ENCODE data around the gene NFU1. TPM values are rescaled to one million over a fixed set of nuclear protein-coding genes. Genes with fewer than 3 reads are reported as not detected.

Gene NFU1
- polyA plus RNA-seq, 1 experiment: 62.9 TPM

- CTCF ChIA-PET: interaction anchor here (1.6 kb wide), 1 partner anchor 50 kb away, joined by 3 read pairs; the partner anchor contains the start of gene NFU1
- no peaks in the 10 kb centered on the region for H3K27me3 ChIP-seq (ENCODE audit: control insufficient read depth, insufficient read depth, low read length)
- H3K9me3 ChIP-seq (ENCODE audit: control insufficient read depth, insufficient read depth, low read length): no peaks in the 10 kb centered on the region; the same call in 1 of the 2 replicates
- H3K27ac ChIP-seq (ENCODE audit: low read depth, low read length): peak within 1 kb of the TSS; percentile 97
- TF ChIP-seq CTCF (IDR thresholded peaks at IDR 0.05; ENCODE audit: low read depth, low read length): no peak
- POLR2A ChIA-PET: no interaction called here
- peak within 1 kb of the TSS; percentile 86 for H3K4me3 ChIP-seq (ENCODE audit: low read depth, low read length)
- peak; percentile 83 for DNase-seq (ENCODE audit: low read depth, low spot score)
Observed at GRCh38 chr2:69386789-69387734, 50.2 kb downstream of the NFU1 start, which contains the start of gene GFPT1. Gene GFPT1 (minus strand): TSS chr2:69387227. CDS start chr2:69387071, 156 bp downstream.

GRCh38 chr2:69386360-69386759 lies 50.9 kb downstream of the NFU1 start:
- no peak for TF ChIP-seq CTCF (IDR thresholded peaks at IDR 0.05; ENCODE audit: low read depth, low read length)
- DNase-seq (ENCODE audit: low read depth, low spot score): no peak
- no peaks in the 10 kb centered on the region for H3K27me3 ChIP-seq (ENCODE audit: control insufficient read depth, insufficient read depth, low read length)
- peak overlapping the region; percentile 86 for H3K4me3 ChIP-seq (ENCODE audit: low read depth, low read length)
- ChIA-PET POLR2A (no interaction called here), CTCF (interaction anchor here (1.6 kb wide), 1 partner anchor 51 kb away, joined by 3 read pairs; the partner anchor contains the start of gene NFU1)
- H3K9me3 ChIP-seq (ENCODE audit: control insufficient read depth, insufficient read depth, low read length): no peaks in the 10 kb centered on the region; the same call in 1 of the 2 replicates
- H3K27ac ChIP-seq (ENCODE audit: low read depth, low read length): peak overlapping the region; percentile 12

- no peak for DNase-seq (ENCODE audit: low read depth, low spot score)
- TF ChIP-seq CTCF (IDR thresholded peaks at IDR 0.05; ENCODE audit: low read depth, low read length): no peak
- POLR2A ChIA-PET: interaction anchor here (0.6 kb wide), 1 partner anchor 45 kb away, joined by 6 read pairs; no protein-coding TSS in a partner anchor
- H3K9me3 ChIP-seq (ENCODE audit: control insufficient read depth, insufficient read depth, low read length): no peaks in the 10 kb centered on the region; the same call in 1 of the 2 replicates
- no peaks in the 10 kb centered on the region for H3K27me3 ChIP-seq (ENCODE audit: control insufficient read depth, insufficient read depth, low read length)
- CTCF ChIA-PET: interaction anchor here (1.6 kb wide), 1 partner anchor 51 kb away, joined by 3 read pairs; the partner anchor contains the start of gene NFU1
- no peak overlapping the region for H3K27ac ChIP-seq (ENCODE audit: low read depth, low read length)
- H3K4me3 ChIP-seq (ENCODE audit: low read depth, low read length): peak overlapping the region; percentile 86
Observed at GRCh38 chr2:69385443-69386151, 51.6 kb downstream of the NFU1 start.

GRCh38 chr2:69384618-69385081 lies 52.6 kb downstream of the NFU1 start:
- Histone ChIP-seq H3K9me3 (ENCODE audit: control insufficient read depth, insufficient read depth, low read length) (no peaks in the 10 kb centered on the region; the same call in 1 of the 2 replicates), H3K4me3 (ENCODE audit: low read depth, low read length) (peak overlapping the region; percentile 33), H3K27ac (ENCODE audit: low read depth, low read length) (no peak overlapping the region), H3K27me3 (ENCODE audit: control insufficient read depth, insufficient read depth, low read length) (no peaks in the 10 kb centered on the region)
- ChIA-PET POLR2A (interaction anchor here (0.6 to 0.7 kb wide), 3 partner anchors 19 to 217 kb away, joined by 6 to 12 read pairs (median 7); no protein-coding TSS in a partner anchor), CTCF (interaction anchor here (0.7 to 0.9 kb wide), 2 partner anchors 9 to 454 kb away, joined by 3 to 11 read pairs; no protein-coding TSS in a partner anchor)
- no peak for TF ChIP-seq CTCF (IDR thresholded peaks at IDR 0.05; ENCODE audit: low read depth, low read length)
- no peak for DNase-seq (ENCODE audit: low read depth, low spot score)

Data from AG04450 (cell line).